ENCODE measurements around the gene PRR5. TPM values are rescaled to one million over a fixed set of nuclear protein-coding genes. Genes with fewer than 3 reads are reported as not detected.
"Not testable (repeated sequence)": the region's sequence is repeated elsewhere in the genome, so short reads cannot be mapped to it uniquely, and the experiment has no call there.

The PRR5 gene
- total RNA-seq, 1 donor from 2014 or later: 17.5 TPM

GRCh38 chr22:44678556-44679305 lies 23.3 kb upstream of the PRR5 start:
- Mint-ChIP-seq H3K27me3 (ENCODE audit: unreplicated experiment) (peaks cover 11% of the 10 kb centered on the region), H3K27ac (ENCODE audit: unreplicated experiment) (peak overlapping the region; percentile 14), H3K36me3 (ENCODE audit: unreplicated experiment) (no peaks in the 10 kb centered on the region), H3K4me1 (ENCODE audit: low read depth, unreplicated experiment) (peaks cover 12% of the 10 kb centered on the region), H3K9me3 (ENCODE audit: unreplicated experiment) (peaks cover 2% of the 10 kb centered on the region), H3K4me3 (ENCODE audit: unreplicated experiment) (peak overlapping the region; percentile 38)
- no peak for DNase-seq
- TF ChIP-seq, protein P1, sequence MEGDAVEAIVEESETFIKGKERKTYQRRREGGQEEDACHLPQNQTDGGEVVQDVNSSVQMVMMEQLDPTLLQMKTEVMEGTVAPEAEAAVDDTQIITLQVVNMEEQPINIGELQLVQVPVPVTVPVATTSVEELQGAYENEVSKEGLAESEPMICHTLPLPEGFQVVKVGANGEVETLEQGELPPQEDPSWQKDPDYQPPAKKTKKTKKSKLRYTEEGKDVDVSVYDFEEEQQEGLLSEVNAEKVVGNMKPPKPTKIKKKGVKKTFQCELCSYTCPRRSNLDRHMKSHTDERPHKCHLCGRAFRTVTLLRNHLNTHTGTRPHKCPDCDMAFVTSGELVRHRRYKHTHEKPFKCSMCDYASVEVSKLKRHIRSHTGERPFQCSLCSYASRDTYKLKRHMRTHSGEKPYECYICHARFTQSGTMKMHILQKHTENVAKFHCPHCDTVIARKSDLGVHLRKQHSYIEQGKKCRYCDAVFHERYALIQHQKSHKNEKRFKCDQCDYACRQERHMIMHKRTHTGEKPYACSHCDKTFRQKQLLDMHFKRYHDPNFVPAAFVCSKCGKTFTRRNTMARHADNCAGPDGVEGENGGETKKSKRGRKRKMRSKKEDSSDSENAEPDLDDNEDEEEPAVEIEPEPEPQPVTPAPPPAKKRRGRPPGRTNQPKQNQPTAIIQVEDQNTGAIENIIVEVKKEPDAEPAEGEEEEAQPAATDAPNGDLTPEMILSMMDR (IDR thresholded peaks at IDR 0.05; ENCODE audit: partially characterized antibody, unreplicated experiment): no peak

DNA sequence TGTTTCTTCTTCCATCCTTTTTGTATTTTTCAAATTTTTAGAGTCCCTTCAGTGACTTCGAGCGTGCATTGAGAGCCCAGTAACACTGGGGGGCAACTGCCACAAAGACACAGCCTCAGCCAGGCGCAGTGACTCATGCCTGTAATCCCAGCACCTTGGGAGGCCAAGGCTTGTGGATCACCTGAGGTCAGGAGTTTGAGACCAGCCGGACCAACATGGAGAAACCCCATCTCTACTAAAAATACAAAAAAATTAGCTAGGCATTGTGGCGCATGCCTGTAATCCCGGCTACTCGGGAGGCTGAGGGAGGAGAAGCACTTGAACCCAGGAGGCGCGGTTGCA lies 22.7 kb upstream of the PRR5 start:
- peaks cover 12% of the 10 kb centered on the region for H3K4me1 Mint-ChIP-seq (ENCODE audit: low read depth, unreplicated experiment)
- not testable (repeated sequence) for H3K36me3 Mint-ChIP-seq (ENCODE audit: unreplicated experiment); H3K9me3 Mint-ChIP-seq (ENCODE audit: unreplicated experiment); H3K4me3 Mint-ChIP-seq (ENCODE audit: unreplicated experiment); DNase-seq; H3K27ac Mint-ChIP-seq (ENCODE audit: unreplicated experiment)
- H3K27me3 Mint-ChIP-seq (ENCODE audit: unreplicated experiment): peaks cover 11% of the 10 kb centered on the region

GRCh38 chr22:44680058-44680457 lies 21.9 kb upstream of the PRR5 start:
- Mint-ChIP-seq H3K4me3 (ENCODE audit: unreplicated experiment) (no peak overlapping the region), H3K36me3 (ENCODE audit: unreplicated experiment) (no peaks in the 10 kb centered on the region), H3K4me1 (ENCODE audit: low read depth, unreplicated experiment) (peaks cover 15% of the 10 kb centered on the region), H3K27me3 (ENCODE audit: unreplicated experiment) (peaks cover 11% of the 10 kb centered on the region), H3K27ac (ENCODE audit: unreplicated experiment) (no peak overlapping the region), H3K9me3 (ENCODE audit: unreplicated experiment) (peaks cover 2% of the 10 kb centered on the region)
- TF ChIP-seq, protein P1 (IDR thresholded peaks at IDR 0.05; ENCODE audit: partially characterized antibody, unreplicated experiment): no peak
- DNase-seq: no peak

DNA sequence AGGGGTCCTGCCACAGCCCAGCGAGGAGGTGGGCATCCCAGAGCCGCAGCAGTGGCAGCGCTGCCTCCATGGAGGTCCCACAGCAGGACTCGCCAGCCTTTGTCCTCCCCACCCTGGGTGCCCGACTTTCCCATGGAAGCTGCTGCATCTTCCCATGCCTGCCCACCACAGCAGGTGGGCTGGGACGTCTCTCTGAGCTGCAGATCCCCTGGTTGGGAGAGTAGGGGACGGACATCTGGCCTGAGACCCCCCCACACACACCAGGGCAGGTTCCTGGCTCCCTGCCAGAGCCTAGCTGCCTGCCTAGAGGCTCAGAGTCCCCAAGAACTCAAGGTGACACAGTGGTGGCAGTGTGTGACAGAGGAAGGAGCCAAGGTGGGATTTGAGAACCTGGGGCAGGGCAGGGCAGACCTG lies 21.5 kb upstream of the PRR5 start:
- Mint-ChIP-seq H3K4me1 (ENCODE audit: low read depth, unreplicated experiment) (peaks cover 13% of the 10 kb centered on the region), H3K36me3 (ENCODE audit: unreplicated experiment) (no peaks in the 10 kb centered on the region), H3K4me3 (ENCODE audit: unreplicated experiment) (no peak overlapping the region)

GRCh38 chr22:44682556-44683168 lies 19.3 kb upstream of the PRR5 start:
- H3K9me3 Mint-ChIP-seq (ENCODE audit: unreplicated experiment): peaks cover 3% of the 10 kb centered on the region
- TF ChIP-seq, protein P1 (IDR thresholded peaks at IDR 0.05; ENCODE audit: partially characterized antibody, unreplicated experiment): no peak
- DNase-seq: no peak
- no peak overlapping the region for H3K27ac Mint-ChIP-seq (ENCODE audit: unreplicated experiment)
- H3K36me3 Mint-ChIP-seq (ENCODE audit: unreplicated experiment): no peaks in the 10 kb centered on the region
- H3K27me3 Mint-ChIP-seq (ENCODE audit: unreplicated experiment): peaks cover 5% of the 10 kb centered on the region
- H3K4me1 Mint-ChIP-seq (ENCODE audit: low read depth, unreplicated experiment): peaks cover 8% of the 10 kb centered on the region
- no peak overlapping the region for H3K4me3 Mint-ChIP-seq (ENCODE audit: unreplicated experiment)

More for the DNA sequence above, 21.5 kb upstream of the PRR5 start:
- no peak for DNase-seq
- Mint-ChIP-seq H3K27me3 (ENCODE audit: unreplicated experiment) (peaks cover 11% of the 10 kb centered on the region), H3K9me3 (ENCODE audit: unreplicated experiment) (peaks cover 2% of the 10 kb centered on the region), H3K27ac (ENCODE audit: unreplicated experiment) (no peak overlapping the region)
- TF ChIP-seq, protein P1 (IDR thresholded peaks at IDR 0.05; ENCODE audit: partially characterized antibody, unreplicated experiment): no peak

Measured in glutamatergic neuron (in vitro differentiated cells).